ENCODE results near the gene DIDO1.

- TF ChIP-seq CTCF (IDR thresholded peaks at IDR 0.05 in 4 of 5, conservative IDR thresholded peaks at IDR 0.05 in 1 of 5), result no peak
- TF ChIP-seq POLR2A (IDR thresholded peaks at IDR 0.05), result no peak
These were observed 41.0 kb downstream of the DIDO1 start for GRCh38 chr20:62885046-62885895.

All from gastrocnemius medialis (tissue), 4 donors.